IPS-NIHi11 (cell line): ENCODE measurements around the gene PABPC1L2B.
"Not testable (repeated sequence)": the region's sequence is repeated elsewhere in the genome, so short reads cannot be mapped to it uniquely, and the experiment has no call there.

Experiments
- DNase-seq: peaks from one replicate; pipeline ENCODE4 v3.0.0; 2012; ENCODE audit warnings: mixed read lengths, low spot score

The PABPC1L2B gene

GRCh38 chrX:73002733-73003132 lies at the start of gene PABPC1L2B:
Gene PABPC1L2B, plus strand, starts transcription at chrX:73002939. Its CDS starts 704 bp downstream, at chrX:73003643.
- DNase-seq: not testable (repeated sequence)

- DNase-seq: not testable (repeated sequence)
These were observed 42.8 kb upstream of the PABPC1L2B start for GRCh38 chrX:72959971-72960370.

GRCh38 chrX:72971859-72972258 lies 30.9 kb upstream of the PABPC1L2B start:
- DNase-seq: not testable (repeated sequence)

- not testable (repeated sequence) for DNase-seq
These were observed 27.9 kb upstream of the PABPC1L2B start for GRCh38 chrX:72974885-72975284.

GRCh38 chrX:72980894-72981469 lies 21.8 kb upstream of the PABPC1L2B start:
- DNase-seq: not testable (repeated sequence)

GRCh38 chrX:73004032-73004431 lies 1.3 kb downstream of the PABPC1L2B start:
- DNase-seq: not testable (repeated sequence)

- no peak for DNase-seq
These were observed 18.8 kb downstream of the PABPC1L2B start for GRCh38 chrX:73021361-73022092.

GRCh38 chrX:73022093-73022445 lies 19.3 kb downstream of the PABPC1L2B start:
- DNase-seq: not testable (repeated sequence)

- no peak for DNase-seq
These were observed 26.1 kb downstream of the PABPC1L2B start for GRCh38 chrX:73028876-73029275.
